NCI-H187 treated with DMSO at 0.1 percent for 48 hours (cell line): ENCODE results near the gene NEU4.

Source experiments
- DNase-seq: peaks from one replicate; lab custom pipeline; 2025; lab: John Stamatoyannopoulos, UW

NEU4 gene

DNA sequence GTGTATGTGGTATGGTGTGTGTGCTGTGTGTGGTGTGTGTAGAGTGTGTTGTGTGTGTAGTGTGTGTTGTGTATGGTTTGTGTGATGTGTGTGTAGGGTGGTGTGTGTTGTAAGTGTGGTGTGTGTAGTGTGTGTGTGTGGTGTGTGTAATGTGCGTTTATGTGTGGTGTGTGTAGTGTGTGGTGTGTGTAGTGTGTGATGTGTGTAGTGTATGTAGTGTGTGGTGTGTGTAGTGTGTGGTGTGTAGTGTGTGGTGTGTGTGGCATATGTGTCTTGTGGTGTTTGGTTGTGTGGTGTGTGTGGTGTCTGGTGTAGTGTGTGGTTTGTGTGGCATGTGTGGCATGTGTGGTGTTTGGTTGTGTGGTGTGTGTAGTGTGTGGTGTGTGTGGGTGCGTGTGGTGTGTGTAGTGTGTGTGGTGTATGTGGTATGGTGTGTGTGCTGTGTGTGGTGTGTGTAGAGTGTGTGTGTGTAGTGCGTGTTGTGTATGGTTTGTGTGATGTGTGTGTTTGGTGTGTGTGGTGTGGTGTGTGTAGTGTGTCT lies 56.5 kb downstream of the NEU4 start:
- DNase-seq: no peak

DNA sequence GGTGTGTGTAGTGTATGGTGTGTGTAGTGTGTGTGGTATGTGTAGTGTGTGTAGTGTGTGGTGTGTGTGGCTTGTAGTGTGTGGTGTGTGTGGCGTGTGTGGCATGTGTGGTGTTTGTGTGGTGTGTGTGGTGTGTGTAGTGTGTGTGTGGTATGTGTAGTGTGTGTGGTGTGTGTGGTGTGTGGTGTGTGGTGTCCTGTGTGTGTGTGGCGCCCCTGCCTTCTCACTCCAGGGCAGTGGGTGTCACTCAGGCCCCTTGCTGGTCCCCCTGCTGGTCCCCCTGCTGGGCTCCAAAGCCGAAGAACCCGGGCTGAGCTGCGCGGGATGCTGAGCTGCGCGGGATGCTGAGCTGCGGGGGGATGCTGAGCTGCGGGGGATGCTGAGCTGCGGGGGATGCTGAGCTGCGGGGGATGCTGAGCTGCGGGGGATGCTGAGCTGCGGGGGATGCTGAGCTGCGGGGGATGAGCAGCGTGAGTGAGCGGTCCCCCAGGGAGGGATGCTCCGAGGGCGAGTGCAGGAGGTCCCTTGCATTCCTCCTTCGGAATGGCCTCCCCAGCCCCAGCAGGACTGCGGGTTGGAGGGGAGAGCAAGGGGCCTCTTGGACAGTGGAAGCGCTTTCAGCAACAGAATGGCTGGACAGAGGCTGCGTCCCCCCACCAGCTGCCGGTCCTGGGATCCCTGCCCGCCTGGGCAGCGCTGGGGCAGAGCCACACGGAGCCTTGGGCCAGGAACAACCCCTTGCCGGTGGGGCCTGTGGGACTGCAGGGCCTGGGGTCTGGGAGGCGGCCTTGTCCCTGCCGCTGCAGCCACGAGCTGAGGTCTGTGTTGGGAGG lies 57.2 kb downstream of the NEU4 start:
- no peak for DNase-seq
